Suprapubic skin (tissue), 4 donors: Measurements from ENCODE around the gene CEP85.

Source experiments
- CTCF ChIP-seq, 2 donors: fragments of 200-600 bp in 1 of 2; fragments of 450-650 bp in 1 of 2; sonication (generic) in 1 of 2; IDR thresholded peaks; one replicate each; pipeline ENCODE4 v1.5.1; 2016 to 2019; ENCODE audit warnings: antibody characterized with exemption in 2 of 2, mild to moderate bottlenecking in 1 of 2, moderate library complexity in 1 of 2
- EP300 ChIP-seq: sonication (generic); formaldehyde crosslinking; IDR thresholded peaks from one replicate; pipeline ENCODE4 v1.6.1; 2017; ENCODE audit warnings: antibody characterized with exemption
- POLR2A ChIP-seq, 2 donors: fragments of 450-650 bp; IDR thresholded peaks; one replicate each; pipeline ENCODE4 v1.6.1; 2017; ENCODE audit warnings: antibody characterized with exemption in 2 of 2, mild to moderate bottlenecking in 2 of 2, moderate library complexity in 2 of 2
- POLR2AphosphoS5 ChIP-seq, 3 donors: sonication (generic); formaldehyde crosslinking; IDR thresholded peaks; one replicate each; pipeline ENCODE4 v1.6.1; 2017; ENCODE audit warnings: antibody characterized with exemption in 3 of 3

DNA sequence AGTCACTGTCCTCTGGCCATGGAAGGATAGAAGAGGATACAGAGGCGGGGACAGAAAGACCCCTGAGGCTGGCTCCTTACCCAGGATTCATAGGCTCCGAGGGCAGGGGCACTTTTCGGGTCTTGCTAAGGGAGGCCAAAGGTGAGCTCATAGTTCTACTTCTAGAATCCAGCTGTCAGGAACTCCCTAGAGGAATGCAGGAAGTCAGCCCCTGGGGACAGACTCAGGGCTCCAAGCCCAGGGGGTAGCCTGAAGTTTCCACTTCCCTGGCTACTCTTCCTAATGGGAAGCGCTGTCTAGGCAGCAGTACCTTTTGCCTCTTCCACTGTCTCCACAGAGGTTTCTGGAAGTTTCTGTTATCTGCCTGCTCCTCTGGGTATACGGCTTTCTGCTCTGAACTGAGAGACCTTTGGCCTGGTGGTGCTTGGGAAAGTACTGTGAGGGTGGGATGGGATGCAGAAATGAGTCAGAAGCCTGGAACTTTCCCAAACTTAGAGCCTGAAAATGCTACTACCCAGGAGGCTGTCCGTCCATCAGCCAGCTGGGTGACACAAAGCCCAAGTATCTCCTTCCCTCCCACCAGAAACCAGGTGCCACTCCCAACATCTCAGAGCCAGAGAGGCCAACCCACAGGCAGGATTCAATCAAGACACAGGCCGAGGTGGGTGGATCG, 68.9 kb downstream of the CEP85 start:
- TF ChIP-seq CTCF (IDR thresholded peaks at IDR 0.05) (no peak), POLR2A (IDR thresholded peaks at IDR 0.05) (no peak), POLR2AphosphoS5 (IDR thresholded peaks at IDR 0.05) (no peak), EP300 (no peak)
